ENCODE measurements around the gene FANCD2OS.
"Not testable (repeated sequence)": the region's sequence is repeated elsewhere in the genome, so short reads cannot be mapped to it uniquely, and the experiment has no call there.

Gene FANCD2OS

DNA sequence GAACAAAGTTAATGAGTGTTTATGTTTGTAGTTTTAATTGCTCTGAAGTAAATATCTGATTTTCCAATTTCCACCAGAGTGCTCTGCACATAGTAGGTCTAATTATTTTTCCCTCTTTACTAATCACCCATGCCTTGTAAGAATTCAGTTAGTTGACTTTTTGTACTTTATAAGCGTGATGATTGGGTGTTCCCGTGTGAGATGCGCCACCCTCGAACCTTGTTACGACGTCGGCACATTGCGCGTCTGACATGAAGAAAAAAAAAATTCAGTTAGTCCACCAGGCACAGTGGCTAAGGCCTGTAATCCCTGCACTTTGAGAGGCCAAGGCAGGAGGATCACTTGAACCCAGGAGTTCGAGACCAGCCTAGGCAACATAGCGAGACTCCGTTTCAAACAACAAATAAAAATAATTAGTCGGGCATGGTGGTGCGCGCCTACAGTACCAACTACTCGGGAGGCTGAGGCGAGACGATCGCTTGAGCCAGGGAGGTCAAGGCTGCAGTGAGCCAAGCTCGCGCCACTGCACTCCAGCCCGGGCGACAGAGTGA lies 33.0 kb upstream of the FANCD2OS start:
- no peak for DNase-seq
- H3K27ac ChIP-seq (ENCODE audit: insufficient read depth, low read length, poor library complexity, severe bottlenecking): peak overlapping the region; percentile 90

DNA sequence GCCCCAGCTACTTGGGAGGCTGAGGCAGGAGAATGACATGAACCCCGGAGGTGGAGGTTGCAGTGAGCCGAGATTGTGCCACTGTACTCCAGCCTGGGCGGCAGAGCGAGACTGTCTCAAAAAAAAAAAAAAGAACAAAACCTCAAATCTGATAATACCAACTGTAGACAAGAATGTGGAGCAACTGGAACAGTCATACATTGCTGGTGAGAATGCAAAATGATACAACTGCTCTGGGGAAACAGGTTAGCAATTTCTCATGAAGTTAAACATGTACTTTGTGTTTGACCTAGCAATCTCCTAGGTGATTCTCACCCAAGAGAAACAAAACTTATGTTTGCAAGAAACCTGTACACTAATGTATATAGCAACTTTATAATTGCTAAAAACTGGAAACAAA lies 29.1 kb upstream of the FANCD2OS start:
- Histone ChIP-seq H3K4me1 (ENCODE audit: control insufficient read depth, insufficient read depth, low read length, poor library complexity, severe bottlenecking) (no peaks in the 10 kb centered on the region), H3K27ac (ENCODE audit: insufficient read depth, low read length, poor library complexity, severe bottlenecking) (no peak overlapping the region), H3K36me3 (ENCODE audit: control insufficient read depth, insufficient read depth, low read length) (no peaks in the 10 kb centered on the region), H3K27me3 (replicated peaks; ENCODE audit: control insufficient read depth, insufficient read depth, low read length, poor library complexity, severe bottlenecking) (no peaks in the 10 kb centered on the region), H3K9me3 (ENCODE audit: control insufficient read depth, low read length) (no peaks in the 10 kb centered on the region), H3K4me3 (ENCODE audit: insufficient read depth, low read depth, low read length, poor library complexity, severe bottlenecking) (no peak overlapping the region)
- DNase-seq: no peak

More for the DNA sequence above, 33.0 kb upstream of the FANCD2OS start:
- Histone ChIP-seq H3K36me3 (ENCODE audit: control insufficient read depth, insufficient read depth, low read length) (no peaks in the 10 kb centered on the region), H3K4me3 (ENCODE audit: insufficient read depth, low read depth, low read length, poor library complexity, severe bottlenecking) (peak overlapping the region; percentile 86), H3K27me3 (replicated peaks; ENCODE audit: control insufficient read depth, insufficient read depth, low read length, poor library complexity, severe bottlenecking) (no peaks in the 10 kb centered on the region), H3K4me1 (ENCODE audit: control insufficient read depth, insufficient read depth, low read length, poor library complexity, severe bottlenecking) (peaks cover 11% of the 10 kb centered on the region), H3K9me3 (ENCODE audit: control insufficient read depth, low read length) (no peaks in the 10 kb centered on the region)

- Histone ChIP-seq H3K9me3 (ENCODE audit: control insufficient read depth, low read length) (no peaks in the 10 kb centered on the region), H3K4me1 (ENCODE audit: control insufficient read depth, insufficient read depth, low read length, poor library complexity, severe bottlenecking) (no peaks in the 10 kb centered on the region), H3K27me3 (replicated peaks; ENCODE audit: control insufficient read depth, insufficient read depth, low read length, poor library complexity, severe bottlenecking) (no peaks in the 10 kb centered on the region), H3K27ac (ENCODE audit: insufficient read depth, low read length, poor library complexity, severe bottlenecking) (no peak overlapping the region), H3K4me3 (ENCODE audit: insufficient read depth, low read depth, low read length, poor library complexity, severe bottlenecking) (no peak overlapping the region), H3K36me3 (ENCODE audit: control insufficient read depth, insufficient read depth, low read length) (no peaks in the 10 kb centered on the region)
- DNase-seq: no peak
Measured at GRCh38 chr3:10136426-10137005, 28.5 kb upstream of the FANCD2OS start.

DNA sequence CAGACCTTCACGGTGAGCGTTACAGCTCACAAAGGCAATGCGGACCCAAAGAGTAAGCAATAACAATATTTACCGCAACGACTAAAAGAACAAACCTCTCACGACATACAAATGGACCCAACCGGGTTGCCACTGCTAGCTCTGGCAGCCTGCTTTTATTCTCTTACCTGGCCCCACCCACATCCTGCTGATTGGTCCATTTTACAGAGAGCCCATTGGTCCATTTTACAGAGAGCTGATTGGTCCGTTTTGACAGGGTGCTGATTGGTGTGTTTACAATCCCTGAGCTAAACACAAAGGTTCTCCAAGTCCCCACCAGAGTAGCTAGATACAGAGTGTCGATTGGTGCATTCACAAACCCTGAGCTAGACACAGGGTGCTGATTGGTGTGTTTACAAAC lies 27.8 kb upstream of the FANCD2OS start:
- not testable (repeated sequence) for H3K4me1 ChIP-seq (ENCODE audit: control insufficient read depth, insufficient read depth, low read length, poor library complexity, severe bottlenecking); DNase-seq; H3K27me3 ChIP-seq (replicated peaks; ENCODE audit: control insufficient read depth, insufficient read depth, low read length, poor library complexity, severe bottlenecking); H3K27ac ChIP-seq (ENCODE audit: insufficient read depth, low read length, poor library complexity, severe bottlenecking); H3K36me3 ChIP-seq (ENCODE audit: control insufficient read depth, insufficient read depth, low read length); H3K9me3 ChIP-seq (ENCODE audit: control insufficient read depth, low read length); H3K4me3 ChIP-seq (ENCODE audit: insufficient read depth, low read depth, low read length, poor library complexity, severe bottlenecking)

DNA sequence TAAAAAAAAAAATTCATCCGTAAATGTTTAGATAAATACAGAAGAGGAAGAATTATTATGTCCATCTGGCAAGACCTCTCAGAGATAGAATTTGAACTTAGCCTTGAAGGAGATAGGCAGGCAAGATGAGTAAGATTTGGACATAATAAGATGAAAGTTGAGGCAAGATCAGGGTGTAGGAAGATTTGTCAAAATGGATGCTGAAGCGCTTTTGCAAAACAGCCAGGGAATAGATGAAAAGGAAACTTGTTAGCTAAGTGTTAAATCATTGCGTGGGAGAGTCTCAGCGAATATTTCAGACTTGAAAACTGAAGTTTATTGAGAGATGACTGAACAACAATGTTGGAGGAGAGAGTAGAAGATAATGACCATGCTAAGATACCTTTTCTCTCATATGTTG lies 14.7 kb upstream of the FANCD2OS start:
- H3K9me3 ChIP-seq (ENCODE audit: control insufficient read depth, low read length): no peaks in the 10 kb centered on the region
- peaks cover 21% of the 10 kb centered on the region for H3K36me3 ChIP-seq (ENCODE audit: control insufficient read depth, insufficient read depth, low read length)
- no peak overlapping the region for H3K27ac ChIP-seq (ENCODE audit: insufficient read depth, low read length, poor library complexity, severe bottlenecking)
- no peak for DNase-seq
- no peak overlapping the region for H3K4me3 ChIP-seq (ENCODE audit: insufficient read depth, low read depth, low read length, poor library complexity, severe bottlenecking)
- no peaks in the 10 kb centered on the region for H3K4me1 ChIP-seq (ENCODE audit: control insufficient read depth, insufficient read depth, low read length, poor library complexity, severe bottlenecking)
- H3K27me3 ChIP-seq (replicated peaks; ENCODE audit: control insufficient read depth, insufficient read depth, low read length, poor library complexity, severe bottlenecking): no peaks in the 10 kb centered on the region

GRCh38 chr3:10121064-10121463 lies 13.0 kb upstream of the FANCD2OS start:
- no peak overlapping the region for H3K27ac ChIP-seq (ENCODE audit: insufficient read depth, low read length, poor library complexity, severe bottlenecking)
- peaks cover 12% of the 10 kb centered on the region for H3K4me1 ChIP-seq (ENCODE audit: control insufficient read depth, insufficient read depth, low read length, poor library complexity, severe bottlenecking)
- no peaks in the 10 kb centered on the region for H3K9me3 ChIP-seq (ENCODE audit: control insufficient read depth, low read length)
- H3K4me3 ChIP-seq (ENCODE audit: insufficient read depth, low read depth, low read length, poor library complexity, severe bottlenecking): no peak overlapping the region
- H3K36me3 ChIP-seq (ENCODE audit: control insufficient read depth, insufficient read depth, low read length): peaks cover 6% of the 10 kb centered on the region
- no peaks in the 10 kb centered on the region for H3K27me3 ChIP-seq (replicated peaks; ENCODE audit: control insufficient read depth, insufficient read depth, low read length, poor library complexity, severe bottlenecking)
- DNase-seq: no peak

DNA sequence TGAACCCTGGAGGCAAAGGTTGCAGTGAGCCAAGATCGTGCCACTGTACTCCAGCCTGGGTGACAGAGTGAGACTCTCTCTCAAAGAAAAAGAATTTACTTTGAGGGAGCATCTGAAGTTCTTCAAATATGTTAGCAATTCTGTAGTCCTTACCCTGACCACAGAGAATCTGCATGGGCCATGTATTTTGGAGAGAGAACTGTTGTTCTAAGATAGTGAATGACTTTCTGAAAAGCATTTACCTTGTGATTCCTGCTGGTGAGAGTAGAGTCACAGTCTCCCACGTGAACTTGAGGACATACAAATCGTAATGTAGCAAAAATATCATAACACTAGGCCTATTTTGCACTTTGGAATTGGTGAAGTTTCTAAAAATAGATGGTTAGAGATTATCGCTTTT lies 11.3 kb upstream of the FANCD2OS start:
- Histone ChIP-seq H3K9me3 (ENCODE audit: control insufficient read depth, low read length) (no peaks in the 10 kb centered on the region), H3K4me3 (ENCODE audit: insufficient read depth, low read depth, low read length, poor library complexity, severe bottlenecking) (no peak overlapping the region), H3K4me1 (ENCODE audit: control insufficient read depth, insufficient read depth, low read length, poor library complexity, severe bottlenecking) (peaks cover 12% of the 10 kb centered on the region), H3K27me3 (replicated peaks; ENCODE audit: control insufficient read depth, insufficient read depth, low read length, poor library complexity, severe bottlenecking) (no peaks in the 10 kb centered on the region), H3K36me3 (ENCODE audit: control insufficient read depth, insufficient read depth, low read length) (no peaks in the 10 kb centered on the region), H3K27ac (ENCODE audit: insufficient read depth, low read length, poor library complexity, severe bottlenecking) (no peak overlapping the region)
- no peak for DNase-seq

GRCh38 chr3:10116928-10117327 lies 8.9 kb upstream of the FANCD2OS start:
- Histone ChIP-seq H3K27me3 (replicated peaks; ENCODE audit: control insufficient read depth, insufficient read depth, low read length, poor library complexity, severe bottlenecking) (no peaks in the 10 kb centered on the region), H3K9me3 (ENCODE audit: control insufficient read depth, low read length) (no peaks in the 10 kb centered on the region), H3K36me3 (ENCODE audit: control insufficient read depth, insufficient read depth, low read length) (no peaks in the 10 kb centered on the region), H3K27ac (ENCODE audit: insufficient read depth, low read length, poor library complexity, severe bottlenecking) (no peak overlapping the region), H3K4me3 (ENCODE audit: insufficient read depth, low read depth, low read length, poor library complexity, severe bottlenecking) (no peak overlapping the region), H3K4me1 (ENCODE audit: control insufficient read depth, insufficient read depth, low read length, poor library complexity, severe bottlenecking) (peaks cover 12% of the 10 kb centered on the region)
- DNase-seq: no peak

- Histone ChIP-seq H3K9me3 (ENCODE audit: control insufficient read depth, low read length) (no peaks in the 10 kb centered on the region), H3K27ac (ENCODE audit: insufficient read depth, low read length, poor library complexity, severe bottlenecking) (peak overlapping the region; percentile 80), H3K4me3 (ENCODE audit: insufficient read depth, low read depth, low read length, poor library complexity, severe bottlenecking) (peak overlapping the region; percentile 85), H3K27me3 (replicated peaks; ENCODE audit: control insufficient read depth, insufficient read depth, low read length, poor library complexity, severe bottlenecking) (no peaks in the 10 kb centered on the region), H3K4me1 (ENCODE audit: control insufficient read depth, insufficient read depth, low read length, poor library complexity, severe bottlenecking) (peaks cover 12% of the 10 kb centered on the region), H3K36me3 (ENCODE audit: control insufficient read depth, insufficient read depth, low read length) (no peaks in the 10 kb centered on the region)
- peak in 1 of 3 donors; percentile 17 for DNase-seq
Measured at GRCh38 chr3:10116138-10116460, 8.0 kb upstream of the FANCD2OS start.

- H3K27ac ChIP-seq (ENCODE audit: insufficient read depth, low read length, poor library complexity, severe bottlenecking): peak within 1 kb of the TSS; percentile 80
- no peaks in the 10 kb centered on the region for H3K27me3 ChIP-seq (replicated peaks; ENCODE audit: control insufficient read depth, insufficient read depth, low read length, poor library complexity, severe bottlenecking)
- peak within 1 kb of the TSS; percentile 85 for H3K4me3 ChIP-seq (ENCODE audit: insufficient read depth, low read depth, low read length, poor library complexity, severe bottlenecking)
- peak; percentile 88 to 92 (median 88) for DNase-seq
- H3K9me3 ChIP-seq (ENCODE audit: control insufficient read depth, low read length): no peaks in the 10 kb centered on the region
- H3K4me1 ChIP-seq (ENCODE audit: control insufficient read depth, insufficient read depth, low read length, poor library complexity, severe bottlenecking): peaks cover 12% of the 10 kb centered on the region
- H3K36me3 ChIP-seq (ENCODE audit: control insufficient read depth, insufficient read depth, low read length): no peaks in the 10 kb centered on the region
Measured at GRCh38 chr3:10115326-10116137, 7.5 kb upstream of the FANCD2OS start, which contains the start of gene BRK1. BRK1 (plus strand) TSS chr3:10115675; CDS start chr3:10115702, 27 bp downstream.
